ENCODE measurements around the gene COL5A1.

COL5A1 gene

DNA sequence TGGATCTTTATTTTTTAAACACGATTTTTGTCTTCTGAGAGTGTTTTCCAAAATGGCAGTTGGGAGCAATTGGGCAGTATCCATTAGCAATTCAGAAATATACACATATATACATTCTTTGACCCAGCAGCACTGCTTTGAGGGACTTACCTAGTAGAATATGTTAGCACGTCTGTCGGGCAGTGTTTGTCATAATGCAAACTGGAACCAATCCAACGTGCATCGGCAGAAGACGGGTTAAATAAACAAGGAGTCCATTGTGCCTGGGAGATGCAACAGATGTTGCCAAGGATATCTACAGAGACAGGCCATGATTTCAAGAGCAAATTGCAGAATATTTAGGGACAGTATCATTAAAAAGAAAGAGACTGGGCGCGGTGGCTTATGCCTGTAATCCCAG lies 107.0 kb downstream of the COL5A1 start:
- no peak for DNase-seq

DNA sequence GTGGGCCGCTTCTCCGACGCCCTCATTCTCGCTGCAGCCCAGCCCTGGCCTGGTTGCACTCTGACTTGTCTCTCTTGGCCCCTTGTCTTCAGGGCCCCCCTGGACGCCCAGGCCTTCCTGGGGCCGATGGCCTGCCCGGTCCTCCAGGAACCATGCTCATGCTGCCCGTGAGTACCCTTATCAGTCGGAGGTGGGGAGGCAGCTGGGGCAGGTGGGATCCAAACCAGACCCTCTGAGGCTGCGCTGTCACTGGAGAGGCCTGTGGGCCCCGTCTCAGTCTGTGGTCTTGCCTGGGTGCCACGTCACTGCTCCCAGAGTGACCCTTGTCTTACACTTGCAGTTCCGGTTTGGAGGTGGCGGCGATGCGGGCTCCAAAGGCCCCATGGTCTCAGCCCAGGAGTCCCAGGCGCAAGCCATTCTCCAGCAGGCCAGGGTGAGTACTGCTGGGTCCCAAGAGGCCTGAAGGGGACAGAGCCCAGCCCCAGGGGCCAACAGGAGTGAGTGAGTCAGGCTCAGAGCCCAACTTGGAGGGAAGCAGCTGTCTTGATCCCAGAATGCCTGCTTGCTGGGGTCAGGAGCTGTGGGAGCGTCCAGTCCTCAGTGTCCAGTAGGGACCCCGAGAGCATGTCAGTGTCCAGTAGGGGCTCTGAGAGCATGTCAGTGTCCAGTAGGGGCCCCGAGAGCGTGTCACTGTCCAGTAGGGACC lies 109.0 kb downstream of the COL5A1 start:
- DNase-seq = no peak

DNA sequence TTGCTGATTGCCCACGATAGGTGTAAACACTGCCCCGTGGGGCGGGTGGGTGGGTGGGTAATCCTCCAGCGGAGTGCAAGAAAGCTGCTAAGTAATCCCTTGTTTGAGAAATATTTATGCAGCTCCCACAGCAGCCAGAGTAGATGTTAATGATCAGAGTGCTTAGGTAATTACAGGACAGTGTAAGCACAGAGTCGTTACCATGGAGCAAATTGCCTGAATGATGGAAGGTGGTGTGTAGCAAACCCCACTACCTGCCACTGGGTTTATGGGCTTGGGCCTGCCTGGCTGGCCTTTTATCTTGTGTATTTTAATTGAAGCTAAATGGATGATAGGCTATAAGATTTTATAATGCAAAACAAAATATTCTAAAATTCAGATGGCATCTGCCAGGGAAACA lies 110.0 kb downstream of the COL5A1 start:
- DNase-seq = no peak

DNA sequence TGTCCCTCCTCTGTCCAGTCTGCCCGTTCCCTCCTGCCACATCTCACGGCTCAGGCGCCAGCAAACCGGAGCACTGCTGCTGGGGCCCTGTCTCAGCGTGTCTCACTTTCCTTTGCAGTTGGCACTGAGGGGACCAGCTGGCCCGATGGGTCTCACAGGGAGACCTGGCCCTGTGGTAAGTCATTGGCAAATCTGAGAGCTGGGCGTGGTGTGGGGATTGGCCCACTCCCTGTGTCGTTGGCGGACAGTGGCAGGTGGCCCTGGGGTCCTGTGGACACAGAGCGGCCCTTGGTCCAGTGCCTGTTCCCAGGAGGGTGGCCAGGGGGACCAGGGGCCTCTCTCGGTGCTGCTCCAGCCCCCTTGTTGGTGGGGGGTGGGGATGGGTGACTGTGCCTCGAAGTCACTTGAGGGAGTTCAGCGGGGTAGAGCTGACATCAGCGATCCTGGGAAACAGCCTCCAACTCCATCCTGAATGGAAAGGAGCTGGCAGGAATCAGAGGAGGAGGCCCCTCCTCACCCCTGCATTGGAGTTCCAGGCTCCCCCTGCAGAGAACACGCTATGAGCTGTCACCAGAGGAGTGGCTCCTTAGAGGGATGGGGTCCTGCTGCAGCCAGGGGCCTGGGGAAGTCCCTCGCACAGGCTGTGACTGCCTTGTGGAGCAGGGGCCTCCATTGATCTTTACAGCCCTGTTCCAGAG lies 111.0 kb downstream of the COL5A1 start:
- no peak for DNase-seq

DNA sequence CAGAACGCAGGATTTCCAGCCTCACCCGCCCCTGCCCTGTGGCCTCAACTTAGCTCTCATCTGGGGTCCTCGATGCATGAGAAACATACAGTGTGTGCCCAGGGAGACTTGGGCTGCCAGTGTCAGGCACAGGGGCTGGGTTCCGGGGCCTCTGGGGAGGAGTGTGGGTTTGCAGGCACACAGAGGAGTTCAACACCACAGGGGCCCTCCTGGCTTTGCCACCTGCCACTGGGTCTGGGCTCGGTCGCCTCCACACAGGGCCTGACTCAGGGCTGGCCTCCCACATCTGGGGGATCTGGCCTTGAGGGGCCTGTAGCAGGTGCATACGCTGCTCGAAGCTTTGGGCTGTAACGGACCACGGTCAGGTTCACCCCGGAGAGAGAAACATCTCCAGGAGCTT lies 111.6 kb downstream of the COL5A1 start:
- no peak for DNase-seq

DNA sequence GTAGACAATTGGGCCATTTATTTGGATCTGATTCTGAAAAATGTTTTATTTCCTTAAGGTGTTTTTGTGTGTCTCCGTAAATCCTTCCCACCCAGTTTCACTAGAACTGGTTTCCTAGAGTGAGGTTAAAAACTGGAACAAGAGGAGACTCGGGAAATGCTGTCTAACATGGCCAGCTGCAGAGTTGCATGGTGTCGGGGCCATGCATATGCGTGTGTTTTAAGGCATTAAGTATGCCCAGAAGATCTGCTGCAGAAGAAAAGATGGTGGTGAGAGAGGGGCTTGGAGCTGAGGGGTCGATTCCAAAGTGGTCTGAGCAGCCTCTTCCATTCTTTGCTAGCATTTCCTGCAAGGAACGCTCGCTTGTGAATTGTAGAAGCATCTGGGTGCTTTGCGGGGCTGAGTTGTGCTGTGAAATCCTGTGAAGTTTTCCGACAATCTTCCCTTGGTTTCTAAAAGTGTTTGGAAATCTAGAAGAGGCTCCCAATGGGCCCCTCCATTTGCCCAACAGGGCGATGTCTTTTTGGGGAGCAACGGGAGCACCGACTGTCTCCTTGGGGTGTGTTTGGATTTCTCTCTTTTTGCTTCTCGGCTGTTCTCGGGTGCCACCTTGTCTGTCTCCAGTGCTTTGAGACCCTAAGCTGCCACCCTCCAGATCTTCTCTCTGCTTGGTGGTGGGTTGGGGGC lies 113.8 kb downstream of the COL5A1 start:
- DNase-seq = no peak

DNA sequence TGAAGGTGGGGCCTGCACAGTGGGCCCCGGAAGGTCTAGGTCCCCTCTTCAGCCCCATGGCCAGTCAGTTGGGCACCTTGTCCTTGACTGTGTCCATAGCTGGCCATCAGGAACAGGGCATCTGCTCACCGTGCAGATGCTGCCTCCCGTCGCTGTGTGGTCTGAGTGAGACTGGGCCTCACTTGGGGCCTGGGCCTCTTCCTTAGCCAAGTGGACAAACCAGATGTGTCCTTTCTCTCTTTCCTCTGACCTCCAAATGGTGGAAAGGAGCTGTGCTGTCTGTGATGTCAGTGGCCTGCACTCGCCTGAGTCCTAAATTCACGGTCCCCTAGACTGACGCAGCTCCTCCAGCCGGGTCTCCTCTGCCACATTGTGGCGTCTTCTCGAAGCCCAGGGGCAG lies 114.5 kb downstream of the COL5A1 start:
- no peak for DNase-seq

DNA sequence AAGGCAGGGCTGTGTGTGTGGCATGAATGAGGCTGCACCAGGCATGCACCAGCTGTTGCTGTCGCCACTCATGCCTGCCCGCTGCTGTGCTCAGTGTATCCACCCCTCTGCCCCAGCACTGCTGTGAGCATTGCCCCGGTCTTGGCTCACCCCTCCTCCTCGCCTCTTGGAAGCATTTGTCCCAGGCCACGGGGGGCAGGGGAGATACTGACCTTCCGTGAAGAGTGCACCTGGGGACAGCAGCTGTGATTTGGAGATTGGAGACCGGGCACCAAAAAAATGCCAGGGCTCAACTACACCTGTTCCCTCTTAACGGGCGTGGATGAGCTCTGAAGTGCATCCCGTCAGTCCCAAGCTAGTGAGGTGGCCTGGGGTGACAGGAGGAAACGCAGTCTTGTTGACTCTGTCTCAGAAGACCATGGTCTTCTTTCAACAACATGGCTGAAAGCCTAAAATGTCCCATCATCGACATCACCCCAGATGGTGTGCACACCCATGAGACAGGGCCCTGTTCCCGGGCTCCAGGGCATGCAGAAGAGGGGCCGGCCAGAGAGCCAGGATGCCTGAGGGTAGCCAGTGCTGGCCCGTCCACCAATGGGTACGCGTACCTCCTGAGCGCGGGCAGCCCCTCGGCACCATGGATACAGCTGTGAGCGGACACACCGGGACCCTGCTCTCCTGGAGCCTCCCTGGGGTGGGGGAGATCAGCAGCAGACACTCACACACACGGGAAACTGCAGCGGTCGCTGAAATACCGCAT lies 115.8 kb downstream of the COL5A1 start:
- DNase-seq = no peak

DNA sequence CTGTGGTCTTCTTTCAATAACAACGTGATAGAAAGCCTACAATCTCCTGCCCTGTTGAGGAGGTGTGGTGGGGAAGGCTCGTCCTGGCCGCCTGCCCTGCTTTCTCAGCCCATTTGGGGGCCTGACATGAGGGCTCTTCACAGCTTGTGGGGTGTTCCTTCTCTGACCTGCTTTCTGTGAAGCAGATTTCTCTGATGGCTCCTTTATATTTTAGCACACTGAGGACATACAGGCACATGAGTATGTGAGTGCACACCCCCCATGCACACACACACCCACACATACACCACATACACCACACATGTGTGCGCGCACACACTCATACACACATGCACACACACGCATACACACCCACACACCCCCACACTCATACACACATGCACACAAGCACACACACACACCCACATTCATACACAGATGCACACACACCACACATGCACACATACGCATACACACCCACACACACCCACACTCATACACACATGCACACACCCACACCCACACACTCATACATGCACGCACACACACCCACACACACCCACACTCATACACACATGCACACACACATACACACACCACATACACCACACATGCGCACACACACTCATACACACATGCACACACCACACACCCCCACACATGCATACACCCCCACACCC lies 117.5 kb downstream of the COL5A1 start:
- no peak for DNase-seq

DNA sequence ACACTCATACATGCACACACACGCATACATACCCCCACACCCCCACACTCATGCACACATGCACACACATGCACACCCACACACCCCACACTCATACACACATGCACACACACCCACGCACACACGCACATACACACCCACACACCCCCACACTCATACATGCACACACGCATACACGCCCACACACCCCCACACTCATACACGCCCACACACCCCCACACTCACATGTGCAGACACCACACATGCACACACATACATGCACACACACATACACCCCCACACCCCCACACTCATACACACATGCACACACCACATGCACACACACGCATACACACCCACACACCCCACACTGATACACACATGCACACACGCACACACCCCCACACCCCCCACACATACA lies 118.3 kb downstream of the COL5A1 start:
- no peak for DNase-seq

DNA sequence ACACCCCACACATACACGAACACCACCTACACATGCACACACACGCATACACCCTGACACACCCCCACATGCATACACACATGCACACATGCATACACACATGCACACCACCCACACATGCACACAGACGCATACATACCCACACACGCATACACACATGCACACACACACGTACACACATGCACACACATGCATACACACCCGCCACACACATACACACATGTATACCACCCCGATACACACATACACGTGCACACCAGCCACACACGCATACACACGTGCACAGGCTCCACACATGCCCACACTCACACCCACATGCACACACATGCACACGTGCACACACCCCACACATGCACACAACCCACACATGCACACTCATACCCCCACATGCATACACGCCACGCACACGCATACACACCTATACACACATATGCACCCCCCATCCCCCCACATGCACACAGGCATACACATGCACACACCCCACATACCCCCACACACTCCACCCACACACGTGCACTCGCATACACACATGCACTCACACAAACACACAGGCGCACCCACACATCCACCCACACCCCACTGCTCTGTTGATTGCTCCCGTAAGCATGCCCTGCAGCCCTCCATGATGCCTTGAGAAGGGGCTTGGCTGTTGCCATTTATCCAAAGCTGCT lies 119.3 kb downstream of the COL5A1 start:
- no peak for DNase-seq

DNA sequence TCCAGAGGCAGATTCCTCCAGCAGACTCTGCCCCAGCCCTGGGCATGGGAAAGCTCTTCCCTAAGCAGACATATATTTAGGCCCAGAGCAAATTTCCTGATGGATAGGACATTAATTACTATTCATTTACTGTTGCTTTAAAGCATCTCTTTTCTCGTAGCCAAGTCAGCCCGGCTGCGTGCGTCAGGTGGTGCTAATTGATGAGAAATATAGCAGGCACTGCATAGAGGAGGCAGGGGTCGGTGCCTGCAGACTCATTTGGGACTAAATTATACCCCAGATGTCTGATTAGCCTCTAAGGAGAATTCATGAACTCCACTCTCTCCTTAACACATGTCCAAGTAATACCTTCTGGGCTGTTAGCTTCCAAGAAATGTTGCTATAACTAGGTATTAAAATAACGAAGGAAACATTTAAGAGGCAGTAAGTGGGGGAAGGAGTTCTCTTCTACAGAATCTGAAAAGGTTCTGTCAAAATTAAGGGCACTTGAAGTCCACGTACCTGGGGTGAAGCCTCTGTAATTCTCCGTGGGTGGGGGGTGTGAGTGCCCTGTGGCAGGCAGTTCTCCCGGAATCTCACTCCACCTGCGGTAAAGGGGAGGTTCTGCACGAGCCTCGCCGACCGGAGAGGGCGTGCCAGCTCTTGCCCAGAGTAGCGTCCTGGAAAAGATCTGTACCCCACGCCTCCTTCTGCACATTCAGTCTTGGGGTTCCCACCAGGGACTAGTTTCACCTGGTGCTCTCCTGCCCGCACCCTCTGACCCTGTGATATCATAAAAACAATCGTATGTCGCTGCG lies 123.1 kb downstream of the COL5A1 start:
- no peak for DNase-seq

DNA sequence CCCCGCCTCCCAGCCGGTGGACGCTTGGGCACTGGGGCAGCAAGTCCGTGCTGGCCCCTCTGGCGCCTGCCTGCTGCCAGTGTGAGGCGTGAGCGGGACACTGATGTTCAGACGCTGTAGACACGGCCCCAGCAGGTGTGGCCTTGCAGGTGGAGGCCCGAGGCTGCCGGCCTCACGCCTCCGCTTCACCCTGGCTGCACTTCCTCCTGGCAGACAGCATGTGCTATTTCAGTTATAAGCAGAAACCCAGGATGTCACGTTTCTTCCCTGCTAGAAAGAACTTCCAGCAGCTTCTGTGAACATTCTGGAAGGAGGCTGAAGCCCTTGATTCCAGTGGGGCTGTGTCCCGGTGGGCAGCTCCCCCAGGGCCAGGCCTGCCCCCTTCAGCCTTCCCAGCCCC lies 124.2 kb downstream of the COL5A1 start:
- no peak for DNase-seq

DNA sequence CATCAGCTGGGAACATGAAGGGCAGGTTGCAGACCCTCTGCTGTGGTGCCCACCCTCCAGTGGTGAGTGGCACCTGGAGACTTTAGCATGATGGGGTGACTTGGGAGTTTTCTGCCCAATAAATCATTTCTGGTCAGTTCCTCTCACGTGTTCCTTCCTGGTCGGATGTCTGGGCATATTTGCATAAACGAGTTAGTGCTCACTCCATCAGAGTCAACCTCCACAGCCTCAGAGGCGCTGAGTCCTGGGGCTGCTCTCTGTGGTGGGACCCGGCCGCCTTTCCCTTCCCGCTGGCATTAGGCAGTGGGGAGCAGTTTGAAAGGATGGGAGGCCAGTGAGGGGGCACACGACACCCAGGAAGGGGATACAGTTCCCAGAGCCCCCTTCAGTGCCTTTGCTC lies 125.0 kb downstream of the COL5A1 start:
- DNase-seq = no peak

DNA sequence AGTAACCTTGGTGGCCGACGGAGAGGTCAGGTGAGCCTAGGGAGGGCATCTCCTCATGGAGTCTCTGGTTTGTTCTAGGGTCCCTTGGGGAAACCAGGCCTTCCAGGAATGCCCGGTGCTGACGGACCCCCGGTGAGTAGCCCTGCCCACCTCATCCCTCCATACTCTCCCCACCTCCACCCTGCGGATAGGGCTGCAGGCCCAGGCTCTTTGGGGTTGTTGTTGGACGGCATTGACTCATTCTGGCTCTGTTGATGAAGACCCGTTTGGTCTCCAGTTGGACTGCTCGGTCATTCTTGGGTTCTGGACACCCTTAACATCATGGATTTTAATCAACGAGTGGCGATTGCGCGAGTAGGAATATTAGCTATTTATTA lies 126.7 kb downstream of the COL5A1 start:
- DNase-seq = no peak

DNA sequence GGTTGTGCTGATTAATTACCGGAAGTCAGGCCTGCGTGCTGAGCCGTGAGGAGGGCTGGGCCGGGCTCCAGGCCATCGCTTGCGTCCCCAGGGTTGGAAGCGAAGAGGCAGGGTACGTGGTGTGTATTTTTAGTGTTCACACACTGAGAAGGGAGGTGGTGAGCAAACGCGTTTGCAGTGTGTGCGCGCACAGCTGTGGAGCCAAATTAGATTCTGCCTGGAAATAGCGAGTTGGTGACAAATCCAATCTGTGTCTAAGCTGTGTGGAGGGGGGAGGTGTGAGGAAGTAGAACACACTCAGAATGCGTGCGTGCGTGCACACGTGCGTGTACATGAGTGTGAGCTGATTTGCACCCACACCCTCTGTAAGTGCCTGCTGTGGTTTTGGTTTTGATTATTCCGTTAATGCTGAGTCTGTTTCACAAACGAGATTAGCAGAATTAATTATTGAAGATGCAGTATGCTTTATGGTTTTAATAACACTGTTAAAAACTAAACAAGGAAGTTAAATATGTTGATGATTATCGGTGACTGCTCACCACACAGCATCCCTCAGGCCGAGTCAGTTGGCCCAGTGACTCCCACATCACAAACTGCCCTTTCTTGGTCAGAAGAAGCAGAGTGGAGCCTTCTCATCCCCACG lies 127.2 kb downstream of the COL5A1 start:
- no peak for DNase-seq

DNA sequence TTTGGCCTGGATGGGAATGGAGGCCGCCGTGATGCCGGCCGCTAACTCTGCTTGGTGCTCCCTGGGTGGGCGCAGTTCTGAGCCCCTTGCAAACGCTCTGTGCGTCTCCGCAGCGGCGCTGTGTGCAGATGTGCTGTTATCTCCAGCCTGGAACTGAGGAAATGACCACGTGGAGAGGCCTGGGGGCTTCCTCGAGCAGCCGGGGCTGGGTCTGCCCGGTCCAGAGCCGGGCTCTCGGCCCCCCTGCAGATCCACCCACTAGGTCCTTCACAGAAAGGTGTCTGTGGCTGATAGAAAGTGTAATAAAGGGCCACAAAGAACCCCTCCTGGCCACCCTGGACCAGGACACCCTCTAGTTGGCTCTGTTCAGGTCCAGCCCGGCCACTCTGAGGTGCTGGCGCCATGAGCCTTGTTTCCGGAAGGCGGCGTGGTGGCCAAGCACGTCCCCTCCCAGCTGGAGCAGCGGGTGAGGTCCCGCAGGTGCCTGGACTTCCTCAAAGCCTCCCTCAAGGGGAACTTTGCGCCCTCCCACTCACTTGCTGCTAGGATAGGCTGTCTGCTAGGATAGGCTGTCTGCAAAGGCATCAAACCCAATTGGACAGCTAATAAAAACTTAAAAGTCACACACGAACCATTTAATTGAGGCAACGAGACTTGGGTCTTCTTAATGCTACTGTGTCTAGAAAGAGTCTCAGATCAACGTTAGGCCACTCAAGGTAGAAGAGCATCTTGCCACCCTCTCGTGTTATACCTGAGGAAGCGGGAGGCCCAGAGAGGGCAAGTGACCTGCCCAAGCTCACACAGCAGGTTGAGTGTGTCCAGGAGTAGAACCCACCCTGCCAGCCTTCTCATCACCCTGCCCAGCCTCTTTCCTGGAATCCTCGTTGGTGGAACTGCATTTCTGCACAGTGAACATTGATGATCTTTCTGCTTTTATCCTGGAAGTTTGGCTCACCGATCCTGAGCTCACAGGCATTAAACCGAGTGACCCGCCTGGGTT lies 129.7 kb downstream of the COL5A1 start:
- no peak for DNase-seq

DNA sequence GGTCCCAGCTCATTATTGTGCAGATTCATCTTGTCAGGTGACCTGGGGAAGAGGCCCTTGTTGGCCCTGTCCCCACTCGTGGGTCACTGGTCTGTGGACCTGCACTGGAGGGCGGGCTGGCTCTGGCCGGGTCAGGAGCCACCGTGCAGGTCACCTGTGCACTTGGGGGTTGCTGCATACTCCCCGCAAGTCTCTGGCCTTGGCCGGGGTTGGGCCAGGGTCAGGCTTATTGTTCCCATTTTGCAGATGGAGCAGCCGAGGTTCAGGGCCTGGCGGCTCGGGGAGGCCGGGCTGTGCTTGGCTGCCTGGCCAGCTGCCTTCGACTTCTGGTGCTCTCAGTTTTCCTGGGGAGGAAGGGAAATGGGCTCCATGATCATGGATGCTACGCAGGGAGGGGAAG lies 130.7 kb downstream of the COL5A1 start:
- no peak for DNase-seq

DNA sequence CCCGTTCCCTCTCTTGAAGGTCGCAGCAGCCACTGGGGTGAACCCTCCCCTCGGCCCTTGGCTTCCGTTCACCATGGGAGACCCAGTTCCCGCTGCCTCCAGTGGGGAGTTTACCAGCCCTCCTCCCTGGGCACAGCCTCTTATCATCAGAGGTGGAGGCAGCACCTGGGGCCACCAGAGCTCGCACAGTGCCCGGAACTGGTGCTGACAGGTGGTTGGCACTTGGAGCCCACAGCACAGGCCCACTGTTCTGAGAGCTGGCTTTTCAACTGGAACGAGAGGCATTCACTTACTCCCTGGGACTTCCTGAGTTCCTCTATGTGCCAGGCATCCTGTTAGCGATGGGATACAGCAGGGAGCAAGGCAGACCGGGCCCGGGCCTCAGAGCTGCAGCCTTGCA lies 132.2 kb downstream of the COL5A1 start:
- DNase-seq = no peak

DNA sequence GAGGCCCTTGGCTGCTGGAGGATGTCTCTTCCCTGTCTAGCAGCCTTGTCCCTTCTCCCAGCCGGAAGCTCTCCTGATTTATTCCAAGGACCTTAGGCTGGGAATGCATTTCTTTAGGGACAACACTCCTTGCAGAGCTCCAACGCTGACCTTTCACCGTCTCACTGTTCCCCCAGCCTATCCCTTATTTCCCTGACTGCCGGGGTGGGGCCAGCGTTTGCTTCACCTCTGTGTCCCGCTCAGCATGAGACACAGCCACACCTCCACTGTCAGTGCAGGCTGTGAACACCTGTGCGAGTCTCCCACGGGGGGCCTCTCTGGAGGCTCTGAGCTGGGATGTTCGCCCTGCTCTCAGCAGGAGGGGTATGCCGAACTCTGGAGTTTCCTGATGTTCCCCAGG lies 132.8 kb downstream of the COL5A1 start:
- no peak for DNase-seq
